Superior temporal gyrus (tissue), 1 donor: ENCODE data around the gene INO80.
A peak's percentile ranks its signal among the peaks of the same experiment; 100 is the strongest.

Experiments
- DNase-seq: peaks from one replicate; pipeline ENCODE4 v3.0.0-alpha.2; 2016; ENCODE audit errors: extremely low spot score

INO80 gene

GRCh38 chr15:41001524-41002214 lies 114.4 kb downstream of the INO80 start:
- DNase-seq = no peak

- DNase-seq = no peak
Measured at GRCh38 chr15:40999190-40999589, 116.9 kb downstream of the INO80 start.

- no peak for DNase-seq
Measured at GRCh38 chr15:40995656-40996055, 120.4 kb downstream of the INO80 start.

GRCh38 chr15:40992825-40993224 lies 123.3 kb downstream of the INO80 start:
- DNase-seq = no peak

GRCh38 chr15:40992241-40992741 lies 123.8 kb downstream of the INO80 start:
- DNase-seq = no peak

GRCh38 chr15:40991355-40991754 lies 124.7 kb downstream of the INO80 start:
- DNase-seq = no peak

- no peak for DNase-seq
Measured at GRCh38 chr15:40990789-40991188, 125.3 kb downstream of the INO80 start.

- no peak for DNase-seq
Measured at GRCh38 chr15:40990080-40990479, 126.0 kb downstream of the INO80 start.

- no peak for DNase-seq
Measured at GRCh38 chr15:40988156-40988555, 127.9 kb downstream of the INO80 start.

GRCh38 chr15:40986820-40987219 lies 129.3 kb downstream of the INO80 start:
- DNase-seq = no peak

GRCh38 chr15:40985541-40986330 lies 130.3 kb downstream of the INO80 start:
- DNase-seq = no peak

GRCh38 chr15:40984964-40985363 lies 131.1 kb downstream of the INO80 start:
- no peak for DNase-seq

GRCh38 chr15:40984406-40984805 lies 131.7 kb downstream of the INO80 start:
- DNase-seq = no peak

GRCh38 chr15:40982855-40983254 lies 133.2 kb downstream of the INO80 start:
- no peak for DNase-seq

- no peak for DNase-seq
Measured at GRCh38 chr15:40981186-40981585, 134.9 kb downstream of the INO80 start.

- no peak for DNase-seq
Measured at GRCh38 chr15:40978562-40978961, 137.5 kb downstream of the INO80 start.

- DNase-seq = no peak
Measured at GRCh38 chr15:40978141-40978540, 137.9 kb downstream of the INO80 start.

GRCh38 chr15:40976819-40977218 lies 139.3 kb downstream of the INO80 start:
- peak; percentile 31 for DNase-seq

- DNase-seq = no peak
Measured at GRCh38 chr15:40974879-40975278, 141.2 kb downstream of the INO80 start.

- no peak for DNase-seq
Measured at GRCh38 chr15:40969363-40969762, 146.7 kb downstream of the INO80 start.

GRCh38 chr15:40968290-40969085 lies 147.6 kb downstream of the INO80 start:
- no peak for DNase-seq

GRCh38 chr15:40964634-40965033 lies 151.4 kb downstream of the INO80 start:
- DNase-seq = no peak
